Measurements from ENCODE around the gene ARHGAP44.

DNA sequence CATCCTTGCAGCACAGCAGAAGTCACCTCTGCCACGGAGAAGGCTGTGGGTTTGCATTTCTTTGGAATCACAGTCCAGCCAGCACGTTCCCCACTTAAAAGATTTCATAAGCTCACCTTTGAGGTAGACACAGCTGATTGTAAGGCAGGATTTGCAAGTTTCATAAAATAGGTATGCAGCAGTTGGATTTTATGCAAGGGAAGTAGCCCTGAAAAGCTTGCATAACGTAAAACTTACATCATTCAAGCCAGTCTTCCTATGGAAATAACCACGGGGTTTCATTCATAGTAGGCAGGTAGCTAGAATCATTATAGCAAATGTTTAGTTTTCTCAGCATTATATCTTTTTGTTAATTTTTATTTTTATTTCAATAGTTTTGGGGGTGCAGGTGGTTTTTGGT lies 49.8 kb upstream of the ARHGAP44 start:
- TF ChIP-seq POLR2AphosphoS5 (IDR thresholded peaks at IDR 0.05; ENCODE audit: insufficient read depth, low read depth, low read length) = no peak
- TF ChIP-seq, protein P1, sequence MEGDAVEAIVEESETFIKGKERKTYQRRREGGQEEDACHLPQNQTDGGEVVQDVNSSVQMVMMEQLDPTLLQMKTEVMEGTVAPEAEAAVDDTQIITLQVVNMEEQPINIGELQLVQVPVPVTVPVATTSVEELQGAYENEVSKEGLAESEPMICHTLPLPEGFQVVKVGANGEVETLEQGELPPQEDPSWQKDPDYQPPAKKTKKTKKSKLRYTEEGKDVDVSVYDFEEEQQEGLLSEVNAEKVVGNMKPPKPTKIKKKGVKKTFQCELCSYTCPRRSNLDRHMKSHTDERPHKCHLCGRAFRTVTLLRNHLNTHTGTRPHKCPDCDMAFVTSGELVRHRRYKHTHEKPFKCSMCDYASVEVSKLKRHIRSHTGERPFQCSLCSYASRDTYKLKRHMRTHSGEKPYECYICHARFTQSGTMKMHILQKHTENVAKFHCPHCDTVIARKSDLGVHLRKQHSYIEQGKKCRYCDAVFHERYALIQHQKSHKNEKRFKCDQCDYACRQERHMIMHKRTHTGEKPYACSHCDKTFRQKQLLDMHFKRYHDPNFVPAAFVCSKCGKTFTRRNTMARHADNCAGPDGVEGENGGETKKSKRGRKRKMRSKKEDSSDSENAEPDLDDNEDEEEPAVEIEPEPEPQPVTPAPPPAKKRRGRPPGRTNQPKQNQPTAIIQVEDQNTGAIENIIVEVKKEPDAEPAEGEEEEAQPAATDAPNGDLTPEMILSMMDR (IDR thresholded peaks at IDR 0.05; ENCODE audit: extremely low read depth in 1 of 2, insufficient read depth in 1 of 2, low read depth in 1 of 2, low read length in 2 of 2) = no peak

Data from endothelial cell of umbilical vein (primary cell).